SK-N-MC (cell line): Measurements from ENCODE around the gene AXIN1.

Experiments used
- EZH2 ChIP-seq: fragments of 200-600 bp; sonication (generic); IDR thresholded peaks from one replicate; pipeline ENCODE4 v1.6.1; 2017; ENCODE audit warnings: antibody characterized with exemption
- POLR2AphosphoS5 ChIP-seq: IDR thresholded peaks from 2 replicates; pipeline ENCODE4 v1.6.1; 2012; ENCODE audit warnings: mild to moderate bottlenecking, low read depth, low read length, borderline replicate concordance

- TF ChIP-seq EZH2 (no peak), POLR2AphosphoS5 (no peak)
Observed at GRCh38 chr16:265002-265529, 87.5 kb downstream of the AXIN1 start.
